Keratinocyte (primary cell): Measurements from ENCODE around the gene CPTP. TPM values are rescaled to one million over a fixed set of nuclear protein-coding genes. Genes with fewer than 3 reads are reported as not detected.
A peak's percentile ranks its signal among the peaks of the same experiment; 100 is the strongest.

Source experiments
- DNase-seq: peaks from one replicate; pipeline ENCODE4 v3.0.0-alpha.2; 2011; ENCODE audit warnings: low read depth, missing footprints, low spot score
- FAIRE-seq: peaks from 2 replicates; lab custom pipeline; 2011; peaks lifted over from hg19 to GRCh38; lab: Jason Lieb, UNC
- H2AFZ ChIP-seq: 2 replicates; pipeline ENCODE4 v1.6.0; 2012; ENCODE audit warnings: low read length, control low read depth, inconsistent platforms; ENCODE audit not compliant: control insufficient read depth
- H3K27ac ChIP-seq: 2 replicates; pipeline ENCODE4 v1.5.1; 2011; ENCODE audit warnings: low read length; ENCODE audit not compliant: control insufficient read depth, insufficient read depth
- H3K27me3 ChIP-seq: 3 replicates; pipeline ENCODE4 v1.6.0; 2011; ENCODE audit warnings: low read length; ENCODE audit not compliant: control insufficient read depth, insufficient read depth; ENCODE audit errors: extremely low read depth
- H3K36me3 ChIP-seq, 2 experiments: 2 replicates in 1 of 2; 3 replicates in 1 of 2; pipeline ENCODE4 v1.5.1; 2011; ENCODE audit warnings: low read length in 2 of 2, mild to moderate bottlenecking in 1 of 2; ENCODE audit not compliant: control insufficient read depth in 2 of 2, insufficient read depth in 2 of 2; ENCODE audit errors: extremely low read depth in 1 of 2
- H3K4me1 ChIP-seq: 3 replicates; pipeline ENCODE4 v1.5.1; 2011; ENCODE audit warnings: low read length; ENCODE audit not compliant: control insufficient read depth, insufficient read depth; ENCODE audit errors: extremely low read depth
- H3K4me2 ChIP-seq: 3 replicates; pipeline ENCODE4 v1.6.0; 2011; ENCODE audit warnings: low read depth, low read length; ENCODE audit not compliant: control insufficient read depth, insufficient read depth; ENCODE audit errors: extremely low read depth
- H3K4me3 ChIP-seq, 3 experiments: fragments of 200-600 bp in 1 of 3; sonication (generic) in 1 of 3; 2 replicates in 2 of 3; 3 replicates in 1 of 3; pipeline ENCODE4 v1.5.1; 2011 to 2016; ENCODE audit warnings: low read length in 3 of 3, mild to moderate bottlenecking in 3 of 3, control low read depth in 2 of 3, inconsistent platforms in 1 of 3, low read depth in 1 of 3, mixed read lengths in 1 of 3, mixed run types in 1 of 3, moderate library complexity in 1 of 3; ENCODE audit not compliant: control insufficient read depth in 2 of 3, insufficient read depth in 2 of 3; ENCODE audit errors: extremely low read depth in 1 of 3
- H3K79me2 ChIP-seq: 2 replicates; pipeline ENCODE4 v1.6.0; 2012; ENCODE audit warnings: low read length; ENCODE audit not compliant: control insufficient read depth, insufficient read depth
- H3K9ac ChIP-seq: 3 replicates; pipeline ENCODE4 v1.6.0; 2011; ENCODE audit warnings: low read length; ENCODE audit not compliant: control insufficient read depth, insufficient read depth; ENCODE audit errors: extremely low read depth
- H3K9me1 ChIP-seq: 3 replicates; pipeline ENCODE4 v1.6.0; 2011; ENCODE audit warnings: low read length; ENCODE audit not compliant: control insufficient read depth, insufficient read depth; ENCODE audit errors: extremely low read depth
- H3K9me3 ChIP-seq: 2 replicates; pipeline ENCODE4 v1.5.1; 2012; ENCODE audit warnings: low read depth, low read length; ENCODE audit not compliant: control insufficient read depth
- H4K20me1 ChIP-seq: 3 replicates; pipeline ENCODE4 v1.6.0; 2011; ENCODE audit warnings: low read length; ENCODE audit not compliant: control insufficient read depth, insufficient read depth; ENCODE audit errors: extremely low read depth
- EZH2 ChIP-seq: IDR thresholded peaks from one replicate; pipeline ENCODE4 v1.6.1; 2012; ENCODE audit warnings: inconsistent platforms, mild to moderate bottlenecking, low read length, moderate library complexity
- dilution Hi-C: fragments of 300-500 bp; cut with MboI; formaldehyde crosslinking; loops from one replicate; pipeline ENCODE4 v1.7.0; 2020; ENCODE audit warnings: low sequenced_read_pairs; ENCODE audit not compliant: extremely low pct_ligation_motif_present
- polyA plus RNA-seq, 5 experiments: library from polyadenylated mRNA; depleted of rRNA in 3 of 5; stranded (reverse) in 3 of 5; stranded (forward) in 1 of 5; unstranded in 1 of 5; fragments of >200 nt; gene quantifications; 1 replicate in 1 of 5; 2 replicates in 3 of 5; 3 replicates in 1 of 5; pipeline versions ENCODE4 v1.2.1 to v1.2.3, GENCODE V29; 2011 to 2012; ENCODE audit warnings: missing spikeins in 2 of 5, low read depth in 1 of 5, low replicate concordance in 1 of 5
- TF ChIP-seq, protein P1 (sequence below), 3 experiments: IDR thresholded peaks in 1 of 3; conservative IDR thresholded peaks in 1 of 3; optimal IDR thresholded peaks in 1 of 3; 2 replicates in 2 of 3; 3 replicates in 1 of 3; pipeline versions ENCODE3 to v1.5.1; 2011; ENCODE audit warnings: low read length in 3 of 3, mild to moderate bottlenecking in 3 of 3, moderate library complexity in 2 of 3, control low read depth in 1 of 3, inconsistent platforms in 1 of 3; ENCODE audit not compliant: insufficient read depth in 2 of 3; ENCODE audit errors: extremely low read depth in 1 of 3

CPTP gene
- polyA plus RNA-seq, 1 donor (not counting 4 experiments of a cell fraction or from before 2014, with no cell fraction given) = 5.8 TPM

DNA sequence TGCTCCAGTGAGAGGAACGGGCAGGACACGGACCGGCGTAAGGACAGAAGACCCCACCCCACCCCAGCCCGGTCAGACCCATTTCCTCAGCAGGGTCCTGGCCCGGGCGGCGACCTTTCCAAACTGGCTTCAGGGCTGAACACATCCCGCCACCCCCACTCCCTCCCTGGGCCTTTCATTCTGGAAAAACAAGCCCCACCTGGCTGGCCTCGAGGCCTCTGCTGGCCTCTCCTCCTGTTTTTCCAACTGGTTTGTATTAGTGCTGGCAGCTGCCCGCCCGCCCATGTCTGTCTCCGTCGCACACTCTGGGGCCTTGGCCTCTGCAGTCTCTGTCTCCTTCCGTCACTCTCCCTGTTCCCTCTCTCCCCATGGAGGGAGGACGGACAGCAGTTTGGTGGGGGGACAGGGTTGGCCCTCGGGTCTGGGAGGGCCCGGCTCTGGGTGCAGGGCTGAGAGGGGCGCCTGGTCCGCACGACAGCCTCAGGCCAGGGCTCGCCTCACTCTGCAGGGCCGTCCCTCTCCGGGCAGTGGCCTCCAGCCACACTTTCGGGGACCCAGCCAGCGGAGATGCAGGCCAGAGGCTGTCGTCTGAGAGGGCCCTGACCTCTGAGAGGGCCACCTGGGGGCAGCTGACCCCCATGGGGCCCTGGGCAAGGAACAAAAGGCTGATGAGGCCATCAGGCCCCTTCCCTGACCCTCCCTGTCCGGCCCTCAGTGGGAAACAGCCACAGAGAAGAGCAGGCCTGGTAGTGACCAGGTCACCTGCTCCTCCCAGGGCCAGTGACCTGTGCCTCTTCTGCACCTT lies 35.3 kb downstream of the CPTP start:
- DNase-seq = no peak
- Histone ChIP-seq H3K36me3 (no peaks in the 10 kb centered on the region), H2AFZ (no peak overlapping the region), H3K27me3 (peaks cover under 1% of the 10 kb centered on the region), H3K79me2 (no peaks in the 10 kb centered on the region), H3K27ac (no peak overlapping the region), H3K4me2 (no peak overlapping the region), H3K4me1 (peaks cover 25% of the 10 kb centered on the region), H3K9me3 (no peaks in the 10 kb centered on the region), H3K9ac (no peak overlapping the region), H3K9me1 (no peaks in the 10 kb centered on the region), H4K20me1 (no peaks in the 10 kb centered on the region), H3K4me3 (no peak overlapping the region)
- TF ChIP-seq, protein P1, sequence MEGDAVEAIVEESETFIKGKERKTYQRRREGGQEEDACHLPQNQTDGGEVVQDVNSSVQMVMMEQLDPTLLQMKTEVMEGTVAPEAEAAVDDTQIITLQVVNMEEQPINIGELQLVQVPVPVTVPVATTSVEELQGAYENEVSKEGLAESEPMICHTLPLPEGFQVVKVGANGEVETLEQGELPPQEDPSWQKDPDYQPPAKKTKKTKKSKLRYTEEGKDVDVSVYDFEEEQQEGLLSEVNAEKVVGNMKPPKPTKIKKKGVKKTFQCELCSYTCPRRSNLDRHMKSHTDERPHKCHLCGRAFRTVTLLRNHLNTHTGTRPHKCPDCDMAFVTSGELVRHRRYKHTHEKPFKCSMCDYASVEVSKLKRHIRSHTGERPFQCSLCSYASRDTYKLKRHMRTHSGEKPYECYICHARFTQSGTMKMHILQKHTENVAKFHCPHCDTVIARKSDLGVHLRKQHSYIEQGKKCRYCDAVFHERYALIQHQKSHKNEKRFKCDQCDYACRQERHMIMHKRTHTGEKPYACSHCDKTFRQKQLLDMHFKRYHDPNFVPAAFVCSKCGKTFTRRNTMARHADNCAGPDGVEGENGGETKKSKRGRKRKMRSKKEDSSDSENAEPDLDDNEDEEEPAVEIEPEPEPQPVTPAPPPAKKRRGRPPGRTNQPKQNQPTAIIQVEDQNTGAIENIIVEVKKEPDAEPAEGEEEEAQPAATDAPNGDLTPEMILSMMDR (optimal IDR thresholded peaks at IDR 0.05 in 1 of 3, IDR thresholded peaks at IDR 0.05 in 1 of 3, conservative IDR thresholded peaks at IDR 0.05 in 1 of 3; ENCODE audit: extremely low read depth in 1 of 3, insufficient read depth in 2 of 3, low read length in 3 of 3) = no peak
- no peak for TF ChIP-seq EZH2
- no peak for FAIRE-seq
- dilution Hi-C loops = no loop called here

DNA sequence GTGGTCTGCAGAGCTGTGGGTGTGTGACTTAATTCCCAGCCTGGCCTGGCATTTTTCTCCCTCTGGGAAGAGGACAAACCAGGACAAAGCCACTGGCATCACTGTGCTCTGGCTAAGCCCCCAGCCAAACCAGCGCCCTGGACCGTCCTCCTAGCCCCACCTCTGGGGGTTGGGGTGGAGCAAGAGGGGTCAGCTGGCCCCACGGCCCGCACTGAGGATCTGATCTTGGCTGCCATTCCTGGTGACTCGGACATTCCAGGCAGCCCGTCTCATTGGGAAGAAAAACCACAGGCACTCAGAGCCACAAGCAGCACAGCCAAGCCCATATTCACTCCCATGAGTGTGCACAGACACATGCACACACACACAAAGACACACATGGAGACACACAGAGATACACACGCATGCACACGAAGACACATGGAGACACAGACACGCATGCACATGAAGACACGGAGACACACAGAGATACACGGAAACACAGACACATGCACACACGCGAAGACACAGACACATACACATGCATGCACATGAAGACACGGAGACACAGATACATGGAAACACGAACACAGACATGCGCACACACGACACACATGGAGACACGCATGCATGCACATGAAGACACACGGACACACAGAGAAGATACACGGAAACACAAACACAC lies 36.0 kb downstream of the CPTP start:
- Histone ChIP-seq H3K4me1 (peaks cover 25% of the 10 kb centered on the region), H2AFZ (no peak overlapping the region), H3K79me2 (no peaks in the 10 kb centered on the region), H3K9ac (no peak overlapping the region), H3K9me1 (no peaks in the 10 kb centered on the region), H3K9me3 (no peaks in the 10 kb centered on the region), H3K4me3 (no peak overlapping the region), H3K4me2 (peak overlapping the region; percentile 46), H3K27ac (no peak overlapping the region), H3K36me3 (no peaks in the 10 kb centered on the region), H3K27me3 (no peaks in the 10 kb centered on the region), H4K20me1 (no peaks in the 10 kb centered on the region)
- TF ChIP-seq, protein P1 (optimal IDR thresholded peaks at IDR 0.05 in 1 of 3, IDR thresholded peaks at IDR 0.05 in 1 of 3, conservative IDR thresholded peaks at IDR 0.05 in 1 of 3; ENCODE audit: extremely low read depth in 1 of 3, insufficient read depth in 2 of 3, low read length in 3 of 3) = no peak
- no peak for TF ChIP-seq EZH2
- DNase-seq (no peak), FAIRE-seq (peak; percentile 81)
- dilution Hi-C loops = no loop called here
